GM21786 (cell line): Measurements from ENCODE around the gene SORL1.

ENCODE experiments used
- ATAC-seq: cut with Tn5 transposase; IDR thresholded peaks from one replicate; pipeline ENCODE4 v1.9.1; 2021; ENCODE audit not compliant: unreplicated experiment

SORL1 gene

GRCh38 chr11:121450401-121450800 is 1.7 kb upstream of the SORL1 start:
- ATAC-seq, result no peak

GRCh38 chr11:121451178-121451985 is 732 bp upstream of the SORL1 start:
- no peak for ATAC-seq

GRCh38 chr11:121452609-121453150 is 566 bp downstream of the SORL1 start, which contains the start of gene SORL1-AS1:
TSS of gene SORL1-AS1 (minus strand) at chr11:121452967.
- no peak for ATAC-seq

- no peak for ATAC-seq
Measured at GRCh38 chr11:121453589-121454299, 1.6 kb downstream of the SORL1 start.

GRCh38 chr11:121455115-121455514 is 3.0 kb downstream of the SORL1 start:
- ATAC-seq, result no peak

- ATAC-seq, result no peak
Measured at GRCh38 chr11:121456151-121456550, 4.0 kb downstream of the SORL1 start.

GRCh38 chr11:121456816-121457431 is 4.8 kb downstream of the SORL1 start:
- ATAC-seq, result no peak

GRCh38 chr11:121458551-121458950 is 6.4 kb downstream of the SORL1 start:
- no peak for ATAC-seq

GRCh38 chr11:121459413-121460017 is 7.4 kb downstream of the SORL1 start:
- no peak for ATAC-seq

GRCh38 chr11:121460941-121461514 is 8.9 kb downstream of the SORL1 start:
- ATAC-seq, result no peak

GRCh38 chr11:121461843-121462242 is 9.7 kb downstream of the SORL1 start:
- no peak for ATAC-seq

GRCh38 chr11:121463689-121464335 is 11.7 kb downstream of the SORL1 start:
- no peak for ATAC-seq

- ATAC-seq, result peak; percentile 43
Measured at GRCh38 chr11:121464352-121464946, 12.3 kb downstream of the SORL1 start.

GRCh38 chr11:121465709-121466062 is 13.6 kb downstream of the SORL1 start:
- ATAC-seq, result no peak

GRCh38 chr11:121466063-121466794 is 14.1 kb downstream of the SORL1 start:
- no peak for ATAC-seq

- no peak for ATAC-seq
Measured at GRCh38 chr11:121467471-121467870, 15.4 kb downstream of the SORL1 start.

GRCh38 chr11:121467965-121468364 is 15.9 kb downstream of the SORL1 start:
- peak; percentile 51 for ATAC-seq

GRCh38 chr11:121469910-121470309 is 17.8 kb downstream of the SORL1 start:
- ATAC-seq, result no peak

- ATAC-seq, result no peak
Measured at GRCh38 chr11:121471167-121471566, 19.1 kb downstream of the SORL1 start.
